T-helper 17 cell (primary cell): ENCODE results near the gene AHDC1. TPM values are rescaled to one million over a fixed set of nuclear protein-coding genes. Genes with fewer than 3 reads are reported as not detected.

Source experiments
- ATAC-seq: fragments of 150-1000 bp; cut with Tn5 transposase; 2 replicates; pipeline ENCODE4 v1.10.0; 2021; ENCODE audit warnings: mild to moderate bottlenecking, moderate library complexity
- DNase-seq, 3 donors: peaks; one replicate each; pipeline versions ENCODE4 v3.0.0 to v3.0.0-alpha.2; 2020 to 2021
- H3K9me3 ChIP-seq: one replicate; pipeline ENCODE4 v1.7.0; 2013; ENCODE audit warnings: low read length, mild to moderate bottlenecking; ENCODE audit not compliant: control insufficient read depth, poor library complexity, severe bottlenecking
- H3K27ac Mint-ChIP-seq: one replicate; pipeline ENCODE4 v1.8.0; 2022; ENCODE audit warnings: mild to moderate bottlenecking, moderate library complexity, mixed read lengths
- H3K27me3 Mint-ChIP-seq: one replicate; pipeline ENCODE4 v1.8.0; 2022; ENCODE audit warnings: mixed read lengths
- H3K36me3 Mint-ChIP-seq: one replicate; pipeline ENCODE4 v1.8.0; 2022; ENCODE audit warnings: low read depth, mixed read lengths
- H3K4me1 Mint-ChIP-seq: one replicate; pipeline ENCODE4 v1.8.0; 2022; ENCODE audit warnings: mild to moderate bottlenecking, mixed read lengths
- H3K4me3 Mint-ChIP-seq: one replicate; pipeline ENCODE4 v1.8.0; 2022; ENCODE audit warnings: mild to moderate bottlenecking, moderate library complexity, mixed read lengths
- total RNA-seq, 4 donors: library from RNA in 2 of 4; stranded (reverse) in 2 of 4; gene quantifications; one replicate each; pipeline ENCODE4 v1.2.3 and lab custom pipeline; 2022 to 2026

The AHDC1 gene
- total RNA-seq, 2 donors from 2014 or later: 15.9 to 18.7 TPM

DNA sequence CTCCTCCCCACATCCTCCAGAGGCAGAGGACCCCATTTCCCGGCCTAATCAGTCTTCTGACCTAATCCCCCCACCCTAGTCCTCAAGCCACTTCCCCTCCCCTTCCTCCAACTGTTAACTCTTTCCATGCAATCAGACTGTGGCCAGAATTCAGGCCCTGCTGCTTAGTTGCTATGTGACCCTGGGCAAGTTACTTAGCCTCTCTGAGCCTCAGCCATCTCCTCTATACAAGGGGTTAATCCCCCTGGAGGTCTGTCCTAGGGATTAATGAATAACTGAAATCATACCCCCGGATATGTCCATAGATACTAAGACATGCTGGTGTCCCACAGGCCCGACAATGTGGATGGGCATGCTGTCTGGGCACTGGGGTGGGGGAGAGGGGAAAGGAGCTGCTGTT, 18.3 kb downstream of the AHDC1 start:
- DNase-seq: no peak
- peaks cover 14% of the 10 kb centered on the region for H3K36me3 Mint-ChIP-seq
- peaks cover 20% of the 10 kb centered on the region for H3K4me1 Mint-ChIP-seq
- no peak overlapping the region for H3K4me3 Mint-ChIP-seq
- H3K27ac Mint-ChIP-seq: no peak overlapping the region
- H3K27me3 Mint-ChIP-seq: peaks cover 4% of the 10 kb centered on the region
- ATAC-seq: no peak
- H3K9me3 ChIP-seq: no peaks in the 10 kb centered on the region

DNA sequence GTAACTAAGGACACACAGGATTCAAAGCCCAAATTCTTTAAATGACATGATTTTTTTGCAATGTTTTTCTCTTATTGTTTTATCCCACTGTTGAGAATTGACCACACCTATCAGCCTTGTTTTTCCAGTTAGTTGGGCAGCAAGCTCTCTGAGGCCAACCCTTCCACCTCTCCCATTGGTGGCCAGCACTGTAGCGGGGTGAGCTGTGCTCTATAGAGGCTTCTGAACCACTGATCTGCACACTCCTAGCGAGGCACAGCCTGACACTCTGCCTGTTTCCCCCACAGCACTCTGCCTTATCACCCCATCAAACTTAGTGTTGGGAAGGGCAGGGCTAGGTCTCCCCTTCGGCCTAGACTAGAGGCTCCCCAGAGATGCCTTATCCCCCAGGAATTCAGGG, 19.5 kb downstream of the AHDC1 start:
- Mint-ChIP-seq H3K36me3 (peaks cover 14% of the 10 kb centered on the region), H3K27ac (no peak overlapping the region), H3K4me3 (no peak overlapping the region), H3K4me1 (peaks cover 23% of the 10 kb centered on the region), H3K27me3 (peaks cover 4% of the 10 kb centered on the region)
- H3K9me3 ChIP-seq: no peaks in the 10 kb centered on the region
- DNase-seq: no peak
- no peak for ATAC-seq

DNA sequence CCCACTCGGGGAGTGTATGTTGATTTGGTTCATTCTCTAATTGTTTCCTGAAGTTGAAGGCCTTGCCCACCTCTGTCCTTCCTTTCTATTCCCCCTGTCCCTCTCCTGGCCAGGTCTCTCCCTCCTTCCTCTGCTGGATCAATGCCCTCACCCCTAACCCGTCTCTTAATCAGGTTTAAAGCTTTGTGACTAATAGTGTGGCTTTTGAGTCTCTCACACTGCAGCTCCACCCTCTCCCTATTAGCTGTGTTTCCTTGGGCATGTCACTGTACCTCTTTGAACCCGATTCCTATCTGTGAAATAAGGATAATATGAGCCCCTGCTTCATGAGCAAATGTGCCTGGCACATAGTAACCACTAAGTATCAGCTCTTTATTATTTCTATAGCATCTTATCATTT, 20.5 kb downstream of the AHDC1 start:
- Mint-ChIP-seq H3K36me3 (peaks cover 14% of the 10 kb centered on the region), H3K27ac (peak overlapping the region; percentile 16), H3K4me1 (peaks cover 26% of the 10 kb centered on the region), H3K4me3 (no peak overlapping the region), H3K27me3 (peaks cover 4% of the 10 kb centered on the region)
- H3K9me3 ChIP-seq: no peaks in the 10 kb centered on the region
- no peak for ATAC-seq
- DNase-seq: no peak

DNA sequence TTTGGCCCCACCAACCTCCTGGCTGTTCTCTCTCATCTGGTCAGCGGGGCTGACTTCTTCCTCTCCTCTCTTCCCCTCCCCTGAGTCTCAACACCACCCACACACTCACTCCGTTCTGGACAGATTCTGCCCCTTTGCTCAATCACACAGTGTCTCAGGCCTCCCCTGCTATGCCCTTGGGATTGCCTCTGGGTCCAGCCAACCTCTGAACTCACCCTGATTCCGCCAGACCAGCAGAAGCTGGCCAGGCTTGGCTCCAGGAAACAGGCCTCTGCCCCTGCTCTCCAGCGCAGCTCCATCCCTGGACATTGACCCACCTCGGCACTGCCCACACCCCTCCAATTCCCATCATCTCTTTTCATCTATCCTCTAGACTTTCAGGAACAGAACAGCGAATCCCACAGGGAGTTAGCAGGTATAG, 22.1 kb downstream of the AHDC1 start:
- no peaks in the 10 kb centered on the region for H3K9me3 ChIP-seq
- peaks cover 30% of the 10 kb centered on the region for H3K4me1 Mint-ChIP-seq
- H3K4me3 Mint-ChIP-seq: no peak overlapping the region
- peaks cover 14% of the 10 kb centered on the region for H3K36me3 Mint-ChIP-seq
- ATAC-seq (no peak), DNase-seq (no peak)
- H3K27ac Mint-ChIP-seq: no peak overlapping the region
- peaks cover 8% of the 10 kb centered on the region for H3K27me3 Mint-ChIP-seq

DNA sequence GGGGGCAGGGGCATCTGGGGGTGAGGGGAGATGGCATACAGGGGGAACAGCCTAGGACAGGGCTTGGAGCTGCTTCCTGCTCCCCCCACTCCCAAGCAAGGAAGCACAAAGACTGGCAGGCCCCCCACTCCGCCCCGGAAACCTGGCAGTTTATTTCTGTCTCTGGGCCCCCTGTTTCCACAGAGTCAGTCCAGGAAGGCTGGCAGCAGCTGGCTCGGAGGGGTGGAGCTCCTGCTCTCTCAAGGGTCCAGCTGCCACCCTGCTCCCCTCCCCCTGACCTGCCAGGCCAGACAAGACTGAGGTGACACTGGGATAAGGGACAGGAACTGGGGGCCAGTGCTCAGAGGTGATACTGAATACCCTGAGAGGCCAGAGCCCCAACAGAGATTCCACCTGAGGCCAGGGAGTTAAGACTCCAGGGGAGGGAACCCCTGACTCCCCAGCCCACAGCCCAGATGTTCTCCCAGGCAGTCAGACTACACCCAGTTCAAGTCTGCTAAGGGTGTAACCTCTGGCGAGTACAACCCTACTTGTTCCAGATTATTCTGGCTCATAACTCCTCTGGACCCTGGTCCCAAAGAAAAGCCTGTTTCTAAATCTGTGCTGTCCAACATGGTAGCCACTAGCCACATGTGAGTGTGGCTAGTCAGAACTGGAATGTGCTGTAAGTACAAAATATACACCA, 26.3 kb downstream of the AHDC1 start:
- Mint-ChIP-seq H3K4me3 (no peak overlapping the region), H3K4me1 (peaks cover 28% of the 10 kb centered on the region), H3K36me3 (peaks cover 9% of the 10 kb centered on the region), H3K27ac (no peak overlapping the region), H3K27me3 (peaks cover 14% of the 10 kb centered on the region)
- DNase-seq: no peak
- ATAC-seq: no peak
- no peaks in the 10 kb centered on the region for H3K9me3 ChIP-seq

DNA sequence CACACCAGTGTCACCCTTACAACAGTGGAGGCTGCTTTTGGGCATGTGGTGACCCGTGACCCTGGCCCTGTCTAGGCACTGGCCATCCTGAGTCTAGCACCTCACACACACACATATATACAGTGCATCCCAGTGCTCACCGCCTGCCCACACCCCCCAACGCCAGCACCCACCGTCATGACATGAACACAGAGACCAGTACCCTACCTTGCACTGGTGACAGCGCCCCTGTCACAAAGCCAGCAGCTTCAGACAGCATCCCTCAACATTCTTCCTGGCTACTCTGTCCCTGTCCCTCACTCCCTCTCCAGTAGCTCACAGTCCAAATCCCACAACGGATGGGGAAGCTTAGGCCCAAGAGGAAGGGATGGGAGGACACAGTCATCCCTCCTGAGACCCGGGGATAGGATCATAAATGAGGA, 27.1 kb downstream of the AHDC1 start:
- ATAC-seq: no peak
- no peak overlapping the region for H3K4me3 Mint-ChIP-seq
- H3K9me3 ChIP-seq: no peaks in the 10 kb centered on the region
- no peak overlapping the region for H3K27ac Mint-ChIP-seq
- no peak for DNase-seq
- H3K36me3 Mint-ChIP-seq: peaks cover 4% of the 10 kb centered on the region
- H3K4me1 Mint-ChIP-seq: peaks cover 31% of the 10 kb centered on the region
- H3K27me3 Mint-ChIP-seq: peaks cover 11% of the 10 kb centered on the region

DNA sequence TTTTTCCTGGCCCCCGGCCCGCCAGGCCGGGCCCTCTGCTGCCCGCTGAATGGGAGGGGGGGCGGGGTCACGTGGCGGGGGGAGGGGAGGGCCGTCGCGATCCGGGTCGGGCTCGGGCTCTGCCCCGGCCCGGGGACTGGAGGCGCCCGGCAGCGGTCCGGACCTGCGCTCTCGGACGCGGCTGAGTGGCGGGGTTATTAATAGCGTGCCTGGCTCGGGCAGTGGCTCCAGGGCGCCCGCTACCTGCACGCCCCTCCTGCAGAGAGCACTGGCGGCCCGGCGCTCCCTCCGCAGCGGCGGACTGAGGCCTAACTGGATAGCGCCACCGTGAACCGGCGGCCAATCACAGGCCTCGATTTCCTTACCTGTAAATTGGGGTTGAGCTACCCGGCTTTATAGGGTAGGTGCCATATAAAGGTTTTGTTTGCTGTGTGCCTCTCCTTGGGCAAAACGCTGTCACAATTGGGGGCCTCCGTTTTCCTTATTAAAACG, 28.1 kb downstream of the AHDC1 start:
- DNase-seq (no peak), ATAC-seq (peak; percentile 23)
- Mint-ChIP-seq H3K27ac (no peak overlapping the region), H3K4me1 (peaks cover 27% of the 10 kb centered on the region), H3K27me3 (peaks cover 10% of the 10 kb centered on the region), H3K4me3 (no peak overlapping the region), H3K36me3 (no peaks in the 10 kb centered on the region)
- H3K9me3 ChIP-seq: no peaks in the 10 kb centered on the region

DNA sequence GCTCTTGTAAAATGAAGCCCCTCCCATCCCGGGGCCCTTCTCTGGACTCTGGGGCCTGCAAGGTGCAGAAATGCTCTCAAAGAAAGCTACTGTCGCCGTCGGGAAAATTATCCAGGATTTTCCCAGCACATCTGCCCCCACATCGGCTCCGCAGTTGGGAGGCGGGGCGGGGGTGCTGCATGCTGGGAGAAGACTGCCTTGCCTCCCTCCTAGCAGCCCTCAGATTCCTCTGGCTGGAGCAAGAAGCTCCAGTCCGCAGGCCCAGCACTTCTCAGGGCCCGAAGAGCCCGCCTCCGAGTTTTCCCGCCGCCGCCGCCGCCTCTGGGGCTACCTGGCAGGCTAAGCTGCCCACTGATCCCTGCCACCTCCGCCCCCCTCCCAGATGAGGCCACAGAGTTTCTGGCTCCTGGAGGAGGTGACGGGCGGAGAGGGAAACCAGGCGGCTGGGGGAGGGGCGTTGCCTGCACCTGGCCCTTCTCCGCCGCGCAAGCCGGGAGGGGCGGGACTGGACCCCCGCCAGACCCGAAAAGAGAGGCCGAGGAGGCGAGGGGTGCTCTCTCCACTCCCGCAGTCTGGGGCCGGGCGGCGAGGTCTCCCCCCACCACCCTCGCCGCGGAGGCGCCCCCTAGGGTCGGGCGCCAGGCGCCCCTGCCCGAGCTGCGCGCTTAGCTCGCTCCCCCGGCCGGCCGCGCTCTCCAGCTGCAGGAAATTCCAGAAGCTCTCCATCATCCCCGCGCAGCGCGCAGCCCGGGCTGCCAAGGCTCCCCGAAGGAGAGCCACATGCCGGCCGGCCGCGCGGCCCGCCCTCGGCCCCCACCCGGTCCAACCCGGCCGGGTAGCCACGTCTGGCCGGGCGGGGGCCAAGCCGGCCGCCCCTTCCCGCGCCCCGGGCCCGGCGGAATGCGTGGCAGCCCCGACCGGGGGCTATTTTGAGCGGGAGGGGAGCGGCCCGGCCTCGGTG, 28.8 kb downstream of the AHDC1 start:
- H3K27ac Mint-ChIP-seq: no peak overlapping the region
- ATAC-seq (no peak), DNase-seq (no peak)
- peaks cover 10% of the 10 kb centered on the region for H3K27me3 Mint-ChIP-seq
- no peaks in the 10 kb centered on the region for H3K9me3 ChIP-seq
- peaks cover 25% of the 10 kb centered on the region for H3K4me1 Mint-ChIP-seq
- no peaks in the 10 kb centered on the region for H3K36me3 Mint-ChIP-seq
- no peak overlapping the region for H3K4me3 Mint-ChIP-seq

DNA sequence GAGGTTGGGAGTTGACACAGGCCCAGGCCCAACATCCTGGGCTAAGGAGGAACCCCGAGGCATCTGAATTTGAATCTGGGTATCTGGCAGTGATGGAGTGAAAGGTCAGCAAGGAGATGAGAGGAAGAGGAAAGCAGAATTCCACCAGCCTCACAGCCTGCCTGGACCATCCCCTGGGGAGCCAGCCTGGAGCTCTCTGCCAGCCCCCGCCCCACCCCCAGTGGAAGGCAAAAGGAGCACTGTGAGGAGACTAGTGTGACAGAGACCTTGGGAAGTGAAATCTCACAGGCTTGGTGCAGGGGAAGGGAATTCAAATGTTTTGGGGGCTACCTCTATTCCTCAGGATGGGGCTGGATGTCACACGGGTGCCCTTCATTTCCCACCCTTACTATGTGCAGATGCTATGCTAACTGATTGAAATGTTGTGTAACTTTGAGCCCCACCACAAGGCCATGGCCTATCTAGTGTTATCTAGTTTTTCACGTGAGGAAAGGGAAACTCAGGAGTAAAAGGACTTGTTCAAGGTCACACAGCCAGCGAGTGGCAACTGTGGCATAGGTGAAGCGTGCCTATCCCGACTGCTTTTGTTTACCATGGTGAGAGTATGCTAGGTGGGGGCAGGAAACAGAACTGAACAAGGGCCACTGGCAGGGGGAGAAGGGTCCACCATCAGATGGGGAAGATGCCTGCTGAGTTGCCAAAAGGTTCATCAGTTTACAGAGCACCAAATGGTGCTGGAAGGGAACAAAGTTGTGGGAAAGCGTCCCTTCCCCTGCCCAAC, 29.8 kb downstream of the AHDC1 start:
- DNase-seq: no peak
- H3K4me1 Mint-ChIP-seq: peaks cover 28% of the 10 kb centered on the region
- H3K4me3 Mint-ChIP-seq: peak overlapping the region; percentile 75
- H3K36me3 Mint-ChIP-seq: no peaks in the 10 kb centered on the region
- H3K27me3 Mint-ChIP-seq: peaks cover 10% of the 10 kb centered on the region
- ATAC-seq: no peak
- peak overlapping the region; percentile 47 for H3K27ac Mint-ChIP-seq
- H3K9me3 ChIP-seq: no peaks in the 10 kb centered on the region

DNA sequence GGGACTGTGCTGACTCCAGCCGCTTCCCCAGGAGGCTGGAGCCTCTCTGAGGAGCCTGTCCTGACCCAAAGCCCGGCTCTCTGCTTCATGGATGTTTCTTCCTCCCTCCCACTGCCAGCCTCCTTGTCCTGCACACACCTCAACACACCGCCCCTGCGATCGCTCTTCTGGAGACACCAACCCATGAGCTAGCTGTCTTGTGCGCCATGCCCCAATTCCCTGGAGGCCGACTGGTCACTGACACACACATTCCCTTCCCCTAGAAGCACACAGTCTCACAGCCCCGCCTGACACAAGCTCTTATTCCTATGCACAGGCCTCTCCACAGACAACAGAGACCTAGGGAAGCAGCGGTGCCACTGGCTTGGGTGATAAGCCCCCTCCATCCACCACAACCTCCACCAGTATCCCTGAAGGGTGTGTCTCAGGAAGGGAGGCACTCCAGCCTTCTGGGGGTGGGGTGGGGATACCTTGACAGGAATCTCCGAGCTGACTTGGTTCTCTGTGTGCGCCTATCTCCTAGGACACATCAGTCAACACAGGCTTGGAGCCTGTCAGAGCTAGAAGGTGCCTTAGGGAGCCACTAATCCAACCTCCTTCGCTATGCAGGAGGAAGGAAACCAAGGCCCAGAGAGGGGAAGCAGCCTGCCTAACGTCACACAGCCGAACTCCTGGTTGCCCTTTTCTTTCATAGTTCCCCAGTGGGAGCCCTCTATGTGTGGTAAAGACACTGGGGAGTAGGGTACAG, 31.1 kb downstream of the AHDC1 start:
- H3K4me3 Mint-ChIP-seq: no peak overlapping the region
- H3K36me3 Mint-ChIP-seq: no peaks in the 10 kb centered on the region
- peaks cover 35% of the 10 kb centered on the region for H3K4me1 Mint-ChIP-seq
- H3K27ac Mint-ChIP-seq: peak overlapping the region; percentile 39
- no peaks in the 10 kb centered on the region for H3K9me3 ChIP-seq
- DNase-seq: no peak
- H3K27me3 Mint-ChIP-seq: peaks cover 10% of the 10 kb centered on the region
- no peak for ATAC-seq

DNA sequence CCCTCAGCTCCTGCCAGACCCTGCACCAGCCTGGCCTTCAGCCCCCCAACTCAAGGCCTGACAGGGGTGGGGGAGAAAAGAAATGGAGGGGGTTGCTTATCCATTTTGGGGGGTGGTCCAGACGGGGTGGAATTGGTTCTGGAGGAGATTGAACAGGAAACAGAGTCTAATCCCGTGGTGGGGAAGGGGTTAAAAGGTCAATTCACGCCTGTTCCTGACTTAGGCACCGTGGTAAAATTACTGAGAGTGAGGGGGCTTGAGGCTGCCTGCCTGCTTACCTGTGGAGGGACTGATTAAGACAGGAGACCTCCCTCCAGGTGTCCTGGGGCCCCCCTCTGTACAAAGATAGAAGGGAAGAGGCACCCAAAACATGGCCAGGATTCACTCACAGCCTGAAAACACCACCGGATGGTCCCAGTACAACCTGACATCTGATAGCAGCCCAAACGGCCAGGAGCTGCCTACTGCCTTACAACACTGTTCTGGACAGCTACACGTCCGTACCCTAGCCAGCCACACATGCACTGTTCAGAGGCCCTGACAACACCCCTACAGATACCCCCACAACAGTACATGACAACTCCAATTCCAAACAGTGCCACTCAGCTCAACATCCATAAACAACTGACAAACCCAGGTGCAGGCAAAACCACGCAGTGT, 31.8 kb downstream of the AHDC1 start:
- peak overlapping the region; percentile 39 for H3K27ac Mint-ChIP-seq

DNA sequence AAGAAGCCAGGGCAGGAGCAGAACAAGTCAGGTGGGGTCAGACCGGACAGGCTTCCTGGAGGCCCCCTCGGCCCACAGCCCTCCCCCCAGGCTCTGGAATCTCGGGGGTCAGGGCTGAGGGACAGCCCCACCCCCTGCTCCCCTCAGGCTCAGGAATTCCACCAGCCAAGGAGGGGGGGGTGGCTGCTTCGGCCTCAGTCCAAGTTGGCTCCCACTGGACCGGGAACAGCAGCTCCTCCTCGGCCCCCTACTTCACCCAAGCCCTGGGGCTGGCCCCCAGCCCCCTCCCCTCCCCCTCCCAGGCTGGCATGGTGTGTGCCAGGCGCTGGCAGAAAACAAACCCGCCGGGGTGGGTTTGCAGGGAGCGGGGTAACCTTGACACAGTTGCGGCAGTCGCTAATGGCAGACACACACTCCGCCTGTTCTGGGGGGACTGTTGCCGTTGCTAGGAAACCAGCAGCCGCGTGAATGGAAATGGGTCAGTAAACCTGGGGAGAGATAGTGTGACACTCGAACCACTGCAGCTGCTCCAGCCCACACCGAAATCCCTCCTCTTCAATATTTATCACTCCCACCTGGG, 32.4 kb downstream of the AHDC1 start:
- no peaks in the 10 kb centered on the region for H3K9me3 ChIP-seq
- H3K36me3 Mint-ChIP-seq: no peaks in the 10 kb centered on the region
- H3K4me3 Mint-ChIP-seq: no peak overlapping the region
- peaks cover 3% of the 10 kb centered on the region for H3K27me3 Mint-ChIP-seq
- DNase-seq (no peak), ATAC-seq (no peak)
- peaks cover 32% of the 10 kb centered on the region for H3K4me1 Mint-ChIP-seq
- no peak overlapping the region for H3K27ac Mint-ChIP-seq

More for the DNA sequence above, 31.8 kb downstream of the AHDC1 start:
- H3K9me3 ChIP-seq: no peaks in the 10 kb centered on the region
- ATAC-seq (no peak), DNase-seq (no peak)
- Mint-ChIP-seq H3K36me3 (no peaks in the 10 kb centered on the region), H3K27me3 (peaks cover 9% of the 10 kb centered on the region), H3K4me3 (no peak overlapping the region), H3K4me1 (peaks cover 36% of the 10 kb centered on the region)
